HCT116 (cell line): ENCODE measurements around the gene GRIK4.

Experiments used
- CTCF ChIP-seq, 3 experiments: fragments of 200-600 bp in 1 of 3; sonication (generic) in 1 of 3; IDR thresholded peaks in 2 of 3; conservative IDR thresholded peaks in 1 of 3; 2 replicates each; pipeline ENCODE4 v1.5.1; 2012 to 2017; ENCODE audit warnings: low read depth in 2 of 3, low read length in 2 of 3, antibody characterized with exemption in 1 of 3, borderline replicate concordance in 1 of 3, control low read depth in 1 of 3, mild to moderate bottlenecking in 1 of 3, mixed read lengths in 1 of 3, mixed run types in 1 of 3, moderate library complexity in 1 of 3; ENCODE audit not compliant: insufficient read depth in 1 of 3
- EZH2 ChIP-seq: fragments of 200-600 bp; sonication (generic); IDR thresholded peaks from 2 replicates; pipeline ENCODE4 v1.6.1; 2017; ENCODE audit warnings: antibody characterized with exemption, mixed run types
- POLR2A ChIP-seq: IDR thresholded peaks from 2 replicates; pipeline ENCODE4 v1.7.0; 2011; ENCODE audit warnings: borderline replicate concordance; ENCODE audit not compliant: insufficient read depth, insufficient read length; ENCODE audit errors: extremely low read depth
- SRF ChIP-seq: IDR thresholded peaks from 2 replicates; pipeline ENCODE4 v1.6.1; 2012; ENCODE audit warnings: low read depth
- YY1 ChIP-seq: IDR thresholded peaks from 2 replicates; pipeline ENCODE4 v1.6.1; 2011; ENCODE audit warnings: low read length, low read depth, moderate library complexity, mild to moderate bottlenecking; ENCODE audit not compliant: insufficient replicate concordance; ENCODE audit errors: extremely low read depth
- ZBTB33 ChIP-seq: IDR thresholded peaks from 2 replicates; pipeline ENCODE4 v1.6.1; 2011; ENCODE audit warnings: mild to moderate bottlenecking, low read length, moderate library complexity; ENCODE audit not compliant: insufficient replicate concordance; ENCODE audit errors: extremely low read depth

GRCh38 chr11:120499088-120499487, 12.5 kb upstream of the GRIK4 start:
- TF ChIP-seq EZH2 (no peak), CTCF (IDR thresholded peaks at IDR 0.05 in 2 of 3, conservative IDR thresholded peaks at IDR 0.05 in 1 of 3; ENCODE audit: borderline replicate concordance in 1 of 3, insufficient read depth in 1 of 3, low read depth in 2 of 3, low read length in 2 of 3) (no peak), SRF (no peak), POLR2A (no peak), ZBTB33 (no peak), YY1 (no peak)
